Measurements from ENCODE around the gene CNKSR3. TPM values are rescaled to one million over a fixed set of nuclear protein-coding genes. Genes with fewer than 3 reads are reported as not detected.

CNKSR3 gene
- polyA plus RNA-seq, 2 donors: 12.0 to 12.9 TPM

DNA sequence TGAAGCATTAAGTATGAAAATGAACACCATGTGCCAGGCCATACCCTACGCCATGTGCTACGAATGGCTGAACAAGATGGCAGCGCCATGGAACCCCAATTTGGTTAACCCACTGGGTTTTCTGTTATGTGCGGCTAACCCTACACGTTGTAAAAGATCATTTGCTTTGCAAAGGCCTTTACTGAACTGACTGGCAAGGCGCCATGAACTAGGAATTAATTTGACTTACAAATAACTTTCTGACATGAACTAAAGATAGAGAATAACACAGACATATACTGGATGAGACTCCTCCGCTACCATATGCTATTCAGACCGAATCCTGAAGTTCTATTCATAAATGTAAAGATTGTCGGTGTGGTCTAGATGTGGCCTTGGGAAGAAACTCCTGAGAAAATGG, 3.9 kb downstream of the CNKSR3 start:
- H3K4me1 ChIP-seq (ENCODE audit: control insufficient read depth in 2 of 2, insufficient read depth in 2 of 2, low read length in 1 of 2): peaks cover 0 to 2% of the 10 kb centered on the region in 2 donors
- WGBS, 2 donors: 88 to 93% methylated on average over 9 of the region's 9 CpGs
- H3K9me3 ChIP-seq (ENCODE audit: control insufficient read depth in 2 of 2, insufficient read depth in 1 of 2, low read depth in 1 of 2, low read length in 1 of 2): no peaks in the 10 kb centered on the region
- H3K36me3 ChIP-seq (ENCODE audit: control insufficient read depth in 2 of 2, insufficient read depth in 2 of 2, low read length in 1 of 2): no peaks in the 10 kb centered on the region
- H3K27ac ChIP-seq (ENCODE audit: low read depth in 2 of 2, low read length in 1 of 2): no peak overlapping the region
- no peaks in the 10 kb centered on the region for H3K27me3 ChIP-seq (ENCODE audit: control insufficient read depth in 1 of 2, insufficient read depth in 2 of 2, low read length in 2 of 2)
- H3K4me3 ChIP-seq (ENCODE audit: low read depth in 1 of 2, low read length in 2 of 2): no peak overlapping the region

DNA sequence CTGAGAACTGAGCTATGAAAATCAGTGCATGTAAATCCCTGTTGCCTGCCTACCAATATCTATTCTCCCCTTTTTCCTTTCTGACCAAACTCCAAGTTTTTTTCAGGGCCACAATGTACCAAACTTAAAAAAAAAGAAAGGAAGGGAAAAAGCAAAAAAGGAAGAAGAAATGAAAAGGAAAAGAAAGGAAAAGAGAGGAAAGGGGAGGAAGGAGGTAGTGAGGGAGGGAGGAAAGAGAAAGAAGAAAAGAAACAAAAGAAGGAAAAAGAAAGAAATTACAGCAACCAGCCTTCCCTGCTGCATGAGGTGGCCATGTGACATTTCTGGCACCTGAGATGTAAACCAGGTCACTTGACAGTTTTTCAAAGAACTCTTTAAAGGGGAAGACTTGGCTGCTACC, 4.4 kb downstream of the CNKSR3 start:
- Histone ChIP-seq H3K27ac (ENCODE audit: low read depth in 2 of 2, low read length in 1 of 2) (no peak overlapping the region), H3K36me3 (ENCODE audit: control insufficient read depth in 2 of 2, insufficient read depth in 2 of 2, low read length in 1 of 2) (no peaks in the 10 kb centered on the region), H3K4me1 (ENCODE audit: control insufficient read depth in 2 of 2, insufficient read depth in 2 of 2, low read length in 1 of 2) (peaks cover 0 to 2% of the 10 kb centered on the region in 2 donors), H3K4me3 (ENCODE audit: low read depth in 1 of 2, low read length in 2 of 2) (no peak overlapping the region), H3K27me3 (ENCODE audit: control insufficient read depth in 1 of 2, insufficient read depth in 2 of 2, low read length in 2 of 2) (no peaks in the 10 kb centered on the region), H3K9me3 (ENCODE audit: control insufficient read depth in 2 of 2, insufficient read depth in 1 of 2, low read depth in 1 of 2, low read length in 1 of 2) (no peaks in the 10 kb centered on the region)

DNA sequence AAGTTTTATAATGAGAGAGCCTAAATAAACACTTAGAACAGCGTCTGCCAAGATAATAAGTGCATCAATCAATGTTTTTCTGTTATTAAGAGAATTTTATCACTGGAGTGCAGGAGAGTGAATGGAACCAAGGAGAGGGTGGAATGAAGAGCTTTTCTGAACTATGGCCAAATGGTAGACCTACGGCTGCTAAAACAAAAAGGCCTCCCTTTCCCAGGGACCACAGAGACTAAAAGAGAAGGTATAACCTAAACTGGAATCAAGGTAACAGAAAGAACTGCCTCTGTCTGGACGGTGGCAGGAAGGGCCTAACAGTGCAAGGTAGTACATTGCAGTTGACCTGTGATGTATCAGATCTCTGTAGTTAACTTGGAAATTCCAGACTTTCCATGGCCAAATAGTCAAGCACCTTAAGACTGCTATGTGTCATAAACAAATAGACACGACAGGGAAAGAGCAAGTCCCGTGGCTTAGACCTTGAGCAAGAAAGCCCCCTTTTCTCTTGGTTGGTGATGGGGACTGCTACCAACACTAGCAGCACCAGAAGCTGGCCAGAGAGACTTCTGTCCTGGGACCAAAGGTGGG, 5.5 kb downstream of the CNKSR3 start:
- Histone ChIP-seq H3K4me1 (ENCODE audit: control insufficient read depth in 2 of 2, insufficient read depth in 2 of 2, low read length in 1 of 2) (peaks cover 2 to 3% of the 10 kb centered on the region in 2 donors), H3K27me3 (ENCODE audit: control insufficient read depth in 1 of 2, insufficient read depth in 2 of 2, low read length in 2 of 2) (no peaks in the 10 kb centered on the region), H3K9me3 (ENCODE audit: control insufficient read depth in 2 of 2, insufficient read depth in 1 of 2, low read depth in 1 of 2, low read length in 1 of 2) (no peaks in the 10 kb centered on the region), H3K36me3 (ENCODE audit: control insufficient read depth in 2 of 2, insufficient read depth in 2 of 2, low read length in 1 of 2) (no peaks in the 10 kb centered on the region), H3K4me3 (ENCODE audit: low read depth in 1 of 2, low read length in 2 of 2) (no peak overlapping the region), H3K27ac (ENCODE audit: low read depth in 2 of 2, low read length in 1 of 2) (no peak overlapping the region)
- 82 to 85% methylated on average over 5 of the region's 5 CpGs for WGBS, 2 donors

DNA sequence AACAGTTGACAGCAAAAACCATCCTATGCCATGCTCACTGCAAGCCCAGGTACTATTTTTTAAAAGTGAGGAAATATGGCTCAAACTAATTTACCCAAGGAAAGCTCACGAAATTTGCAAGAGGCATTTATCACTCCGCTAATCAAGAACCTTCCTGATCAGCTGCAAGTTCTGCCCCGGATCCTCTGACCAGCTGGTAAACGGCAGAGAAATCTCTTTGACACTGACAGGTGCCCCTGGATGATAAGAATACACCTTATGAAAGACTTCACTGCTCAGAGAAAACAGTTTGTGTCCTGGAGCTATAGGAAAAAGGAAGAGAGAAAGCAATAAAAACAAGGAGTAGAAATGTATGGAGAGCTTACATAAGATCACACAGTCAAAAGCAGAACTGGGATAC, 6.4 kb downstream of the CNKSR3 start:
- no peak overlapping the region for H3K4me3 ChIP-seq (ENCODE audit: low read depth in 1 of 2, low read length in 2 of 2)
- H3K9me3 ChIP-seq (ENCODE audit: control insufficient read depth in 2 of 2, insufficient read depth in 1 of 2, low read depth in 1 of 2, low read length in 1 of 2): no peaks in the 10 kb centered on the region
- no peaks in the 10 kb centered on the region for H3K27me3 ChIP-seq (ENCODE audit: control insufficient read depth in 1 of 2, insufficient read depth in 2 of 2, low read length in 2 of 2)
- no peak overlapping the region for H3K27ac ChIP-seq (ENCODE audit: low read depth in 2 of 2, low read length in 1 of 2)
- 55 to 73% methylated on average over 4 of the region's 4 CpGs for WGBS, 2 donors
- no peaks in the 10 kb centered on the region for H3K36me3 ChIP-seq (ENCODE audit: control insufficient read depth in 2 of 2, insufficient read depth in 2 of 2, low read length in 1 of 2)
- H3K4me1 ChIP-seq (ENCODE audit: control insufficient read depth in 2 of 2, insufficient read depth in 2 of 2, low read length in 1 of 2): peaks cover 2 to 3% of the 10 kb centered on the region in 2 donors

GRCh38 chr6:154503658-154504057, 6.8 kb downstream of the CNKSR3 start:
- WGBS, 2 donors: 50 to 66% methylated on average over 5 of the region's 5 CpGs
- Histone ChIP-seq H3K27ac (ENCODE audit: low read depth in 2 of 2, low read length in 1 of 2) (no peak overlapping the region), H3K9me3 (ENCODE audit: control insufficient read depth in 2 of 2, insufficient read depth in 1 of 2, low read depth in 1 of 2, low read length in 1 of 2) (no peaks in the 10 kb centered on the region), H3K27me3 (ENCODE audit: control insufficient read depth in 1 of 2, insufficient read depth in 2 of 2, low read length in 2 of 2) (no peaks in the 10 kb centered on the region), H3K4me3 (ENCODE audit: low read depth in 1 of 2, low read length in 2 of 2) (no peak overlapping the region), H3K4me1 (ENCODE audit: control insufficient read depth in 2 of 2, insufficient read depth in 2 of 2, low read length in 1 of 2) (peaks cover 2 to 3% of the 10 kb centered on the region in 2 donors), H3K36me3 (ENCODE audit: control insufficient read depth in 2 of 2, insufficient read depth in 2 of 2, low read length in 1 of 2) (no peaks in the 10 kb centered on the region)

GRCh38 chr6:154502553-154502952, 7.9 kb downstream of the CNKSR3 start:
- H3K4me3 ChIP-seq (ENCODE audit: low read depth in 1 of 2, low read length in 2 of 2): no peak overlapping the region
- H3K9me3 ChIP-seq (ENCODE audit: control insufficient read depth in 2 of 2, insufficient read depth in 1 of 2, low read depth in 1 of 2, low read length in 1 of 2): no peaks in the 10 kb centered on the region
- no peaks in the 10 kb centered on the region for H3K27me3 ChIP-seq (ENCODE audit: control insufficient read depth in 1 of 2, insufficient read depth in 2 of 2, low read length in 2 of 2)
- H3K27ac ChIP-seq (ENCODE audit: low read depth in 2 of 2, low read length in 1 of 2): peak overlapping the region in 1 of 2 donors; percentile 10
- no peaks in the 10 kb centered on the region for H3K36me3 ChIP-seq (ENCODE audit: control insufficient read depth in 2 of 2, insufficient read depth in 2 of 2, low read length in 1 of 2)
- H3K4me1 ChIP-seq (ENCODE audit: control insufficient read depth in 2 of 2, insufficient read depth in 2 of 2, low read length in 1 of 2): peaks cover 0 to 3% of the 10 kb centered on the region in 2 donors
- WGBS, 2 donors: 88% methylated on average over 7 of the region's 7 CpGs

DNA sequence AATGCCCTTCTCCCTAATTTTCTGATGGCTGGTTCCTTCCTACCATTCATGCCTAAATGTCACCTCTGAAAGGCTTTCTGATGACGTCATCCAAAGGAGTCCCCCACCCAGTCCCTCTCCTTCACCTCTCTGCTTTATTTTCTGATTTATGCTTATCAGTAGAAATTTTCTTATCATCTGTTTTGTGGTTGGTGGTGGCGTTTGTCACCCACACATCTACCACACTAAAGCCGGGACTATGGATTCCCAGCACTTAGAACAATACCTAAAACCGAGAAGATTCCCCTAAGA, 9.0 kb downstream of the CNKSR3 start:
- H3K4me1 ChIP-seq (ENCODE audit: control insufficient read depth in 2 of 2, insufficient read depth in 2 of 2, low read length in 1 of 2): peaks cover 0 to 3% of the 10 kb centered on the region in 2 donors
- H3K27me3 ChIP-seq (ENCODE audit: control insufficient read depth in 1 of 2, insufficient read depth in 2 of 2, low read length in 2 of 2): no peaks in the 10 kb centered on the region
- H3K4me3 ChIP-seq (ENCODE audit: low read depth in 1 of 2, low read length in 2 of 2): no peak overlapping the region
- no peak overlapping the region for H3K27ac ChIP-seq (ENCODE audit: low read depth in 2 of 2, low read length in 1 of 2)
- H3K9me3 ChIP-seq (ENCODE audit: control insufficient read depth in 2 of 2, insufficient read depth in 1 of 2, low read depth in 1 of 2, low read length in 1 of 2): no peaks in the 10 kb centered on the region
- WGBS, 2 donors: 71 to 79% methylated on average over 4 of the region's 4 CpGs
- no peaks in the 10 kb centered on the region for H3K36me3 ChIP-seq (ENCODE audit: control insufficient read depth in 2 of 2, insufficient read depth in 2 of 2, low read length in 1 of 2)

- Histone ChIP-seq H3K9me3 (ENCODE audit: control insufficient read depth in 2 of 2, insufficient read depth in 1 of 2, low read depth in 1 of 2, low read length in 1 of 2) (no peaks in the 10 kb centered on the region), H3K27me3 (ENCODE audit: control insufficient read depth in 1 of 2, insufficient read depth in 2 of 2, low read length in 2 of 2) (no peaks in the 10 kb centered on the region), H3K4me3 (ENCODE audit: low read depth in 1 of 2, low read length in 2 of 2) (no peak overlapping the region), H3K27ac (ENCODE audit: low read depth in 2 of 2, low read length in 1 of 2) (no peak overlapping the region), H3K4me1 (ENCODE audit: control insufficient read depth in 2 of 2, insufficient read depth in 2 of 2, low read length in 1 of 2) (peaks cover 0 to 3% of the 10 kb centered on the region in 2 donors), H3K36me3 (ENCODE audit: control insufficient read depth in 2 of 2, insufficient read depth in 2 of 2, low read length in 1 of 2) (no peaks in the 10 kb centered on the region)
- WGBS, 2 donors: 80 to 81% methylated on average over 9 of the region's 9 CpGs
These were observed 9.5 kb downstream of the CNKSR3 start for GRCh38 chr6:154500769-154501577.

DNA sequence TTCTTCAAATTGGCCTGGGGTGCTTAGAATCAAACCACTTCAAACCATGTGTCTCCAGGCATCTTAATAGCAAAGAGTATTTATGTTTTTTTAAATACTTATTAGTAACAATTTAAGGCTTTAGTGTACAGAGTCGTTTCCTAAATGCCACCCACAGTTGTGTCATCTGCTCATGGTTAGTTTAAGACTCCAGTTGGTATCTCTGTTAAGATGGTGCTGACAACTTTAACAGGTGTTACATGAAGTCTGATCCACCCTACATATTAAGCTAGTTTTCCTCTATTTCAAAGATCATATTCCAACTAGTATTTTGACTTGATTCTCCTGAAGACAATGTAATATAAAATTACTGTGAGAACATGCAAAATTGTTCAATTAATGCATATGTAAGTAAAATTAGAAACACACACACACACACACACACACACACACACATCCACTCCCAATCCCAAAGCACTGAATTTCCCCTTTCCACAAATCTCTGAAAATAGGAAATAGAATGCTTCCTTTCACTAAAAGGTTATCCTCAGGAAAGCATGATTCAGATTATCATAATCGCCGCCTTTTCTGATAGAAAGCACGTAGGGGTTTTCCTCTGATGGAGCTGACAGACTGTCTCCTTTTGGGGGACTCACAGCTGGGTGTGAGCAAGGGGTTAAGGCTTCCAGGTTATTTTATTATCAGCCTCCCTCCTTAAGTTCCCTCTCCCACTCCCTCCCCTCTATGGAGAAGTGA, 10.5 kb downstream of the CNKSR3 start:
- no peak overlapping the region for H3K4me3 ChIP-seq (ENCODE audit: low read depth in 1 of 2, low read length in 2 of 2)
- H3K36me3 ChIP-seq (ENCODE audit: control insufficient read depth in 2 of 2, insufficient read depth in 2 of 2, low read length in 1 of 2): no peaks in the 10 kb centered on the region
- peaks cover 0 to 5% of the 10 kb centered on the region in 2 donors for H3K4me1 ChIP-seq (ENCODE audit: control insufficient read depth in 2 of 2, insufficient read depth in 2 of 2, low read length in 1 of 2)
- no peaks in the 10 kb centered on the region for H3K27me3 ChIP-seq (ENCODE audit: control insufficient read depth in 1 of 2, insufficient read depth in 2 of 2, low read length in 2 of 2)
- H3K9me3 ChIP-seq (ENCODE audit: control insufficient read depth in 2 of 2, insufficient read depth in 1 of 2, low read depth in 1 of 2, low read length in 1 of 2): no peaks in the 10 kb centered on the region
- WGBS, 2 donors: 65 to 72% methylated on average over 4 of the region's 4 CpGs
- no peak overlapping the region for H3K27ac ChIP-seq (ENCODE audit: low read depth in 2 of 2, low read length in 1 of 2)
